Neural cell (in vitro differentiated cells): ENCODE measurements around the gene ANO4.

ENCODE experiments used
- MXI1 ChIP-seq: fragments of 450-650 bp; conservative IDR thresholded peaks from 2 replicates; pipeline ENCODE4 v1.6.1; 2014; ENCODE audit warnings: antibody characterized with exemption, mild to moderate bottlenecking; ENCODE audit not compliant: poor library complexity, severe bottlenecking
- TF ChIP-seq, protein P1 (sequence below): fragments of 450-650 bp; IDR thresholded peaks from 2 replicates; pipeline ENCODE4 v1.5.1; 2014; ENCODE audit warnings: antibody characterized with exemption, mild to moderate bottlenecking, moderate library complexity; ENCODE audit not compliant: poor library complexity, severe bottlenecking

DNA sequence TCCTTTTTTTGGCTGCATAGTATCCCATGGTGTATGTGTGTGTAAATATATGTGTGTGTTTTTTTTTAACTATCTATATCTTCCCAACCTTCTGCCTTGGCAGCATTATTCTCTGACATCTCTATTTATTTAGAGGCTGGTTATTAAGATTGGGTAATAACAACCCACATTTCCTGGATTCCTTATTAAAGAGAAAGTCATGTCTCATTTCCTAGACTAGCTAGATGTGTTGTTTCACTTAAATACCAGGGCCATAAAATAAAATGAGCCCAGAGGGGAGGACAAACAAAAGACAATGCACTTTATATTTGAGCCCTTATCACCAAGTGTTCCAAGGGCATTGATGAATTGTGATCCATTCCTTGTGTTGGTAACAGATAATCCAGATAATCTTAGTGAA, 246.4 kb downstream of the ANO4 start:
- TF ChIP-seq, protein P1, sequence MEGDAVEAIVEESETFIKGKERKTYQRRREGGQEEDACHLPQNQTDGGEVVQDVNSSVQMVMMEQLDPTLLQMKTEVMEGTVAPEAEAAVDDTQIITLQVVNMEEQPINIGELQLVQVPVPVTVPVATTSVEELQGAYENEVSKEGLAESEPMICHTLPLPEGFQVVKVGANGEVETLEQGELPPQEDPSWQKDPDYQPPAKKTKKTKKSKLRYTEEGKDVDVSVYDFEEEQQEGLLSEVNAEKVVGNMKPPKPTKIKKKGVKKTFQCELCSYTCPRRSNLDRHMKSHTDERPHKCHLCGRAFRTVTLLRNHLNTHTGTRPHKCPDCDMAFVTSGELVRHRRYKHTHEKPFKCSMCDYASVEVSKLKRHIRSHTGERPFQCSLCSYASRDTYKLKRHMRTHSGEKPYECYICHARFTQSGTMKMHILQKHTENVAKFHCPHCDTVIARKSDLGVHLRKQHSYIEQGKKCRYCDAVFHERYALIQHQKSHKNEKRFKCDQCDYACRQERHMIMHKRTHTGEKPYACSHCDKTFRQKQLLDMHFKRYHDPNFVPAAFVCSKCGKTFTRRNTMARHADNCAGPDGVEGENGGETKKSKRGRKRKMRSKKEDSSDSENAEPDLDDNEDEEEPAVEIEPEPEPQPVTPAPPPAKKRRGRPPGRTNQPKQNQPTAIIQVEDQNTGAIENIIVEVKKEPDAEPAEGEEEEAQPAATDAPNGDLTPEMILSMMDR = no peak
- no peak for TF ChIP-seq MXI1
